Suprapubic skin (tissue), 4 donors: ENCODE measurements around the gene COX10. TPM values are rescaled to one million over a fixed set of nuclear protein-coding genes. Genes with fewer than 3 reads are reported as not detected.

Experiments
- DNase-seq, 2 donors: peaks; one replicate each; pipeline ENCODE4 v3.0.0-alpha.2; 2019; ENCODE audit warnings: low spot score in 2 of 2
- H3K27ac ChIP-seq: fragments of 200-600 bp; sonication (generic); one replicate; pipeline ENCODE4 v1.5.1; 2019
- H3K27me3 ChIP-seq: fragments of 200-600 bp; sonication (generic); one replicate; pipeline ENCODE4 v1.5.1; 2019
- H3K36me3 ChIP-seq: fragments of 200-600 bp; sonication (generic); one replicate; pipeline ENCODE4 v1.5.1; 2019
- H3K4me1 ChIP-seq: fragments of 200-600 bp; sonication (generic); one replicate; pipeline ENCODE4 v1.5.1; 2019
- H3K4me3 ChIP-seq: fragments of 200-600 bp; sonication (generic); one replicate; pipeline ENCODE4 v1.5.1; 2019; ENCODE audit warnings: mild to moderate bottlenecking
- H3K9me3 ChIP-seq: fragments of 200-600 bp; sonication (generic); one replicate; pipeline ENCODE4 v1.5.1; 2019
- CTCF ChIP-seq, 2 donors: fragments of 200-600 bp in 1 of 2; fragments of 450-650 bp in 1 of 2; sonication (generic) in 1 of 2; IDR thresholded peaks; one replicate each; pipeline ENCODE4 v1.5.1; 2016 to 2019; ENCODE audit warnings: antibody characterized with exemption in 2 of 2, mild to moderate bottlenecking in 1 of 2, moderate library complexity in 1 of 2
- EP300 ChIP-seq: sonication (generic); formaldehyde crosslinking; IDR thresholded peaks from one replicate; pipeline ENCODE4 v1.6.1; 2017; ENCODE audit warnings: antibody characterized with exemption
- POLR2A ChIP-seq, 2 donors: fragments of 450-650 bp; IDR thresholded peaks; one replicate each; pipeline ENCODE4 v1.6.1; 2017; ENCODE audit warnings: antibody characterized with exemption in 2 of 2, mild to moderate bottlenecking in 2 of 2, moderate library complexity in 2 of 2
- POLR2AphosphoS5 ChIP-seq, 3 donors: sonication (generic); formaldehyde crosslinking; IDR thresholded peaks; one replicate each; pipeline ENCODE4 v1.6.1; 2017; ENCODE audit warnings: antibody characterized with exemption in 3 of 3
- WGBS: methylation state at CpG from one replicate; pipeline ENCODE4 v1.1.5; 2018; 5-methylcytosine and 5-hydroxymethylcytosine counted together
- total RNA-seq, 4 donors: library from RNA; depleted of rRNA; stranded (reverse); fragments of >200 nt; gene quantifications; one replicate each; pipeline ENCODE4 v1.1.0, GENCODE V29; 2016

The COX10 gene
- total RNA-seq, 4 donors from 2014 or later, result 26.5 to 35.9 (median 32.1) TPM

GRCh38 chr17:14098246-14098645 lies 28.9 kb downstream of the COX10 start:
- no peaks in the 10 kb centered on the region for H3K9me3 ChIP-seq
- peaks cover 7% of the 10 kb centered on the region for H3K4me1 ChIP-seq
- H3K4me3 ChIP-seq, result no peak overlapping the region
- peaks cover 3% of the 10 kb centered on the region for H3K36me3 ChIP-seq
- H3K27ac ChIP-seq, result no peak overlapping the region
- TF ChIP-seq POLR2A (IDR thresholded peaks at IDR 0.05) (no peak), EP300 (no peak), POLR2AphosphoS5 (IDR thresholded peaks at IDR 0.05) (no peak), CTCF (IDR thresholded peaks at IDR 0.05) (no peak)
- WGBS, result 65% methylated on average over 3 of the region's 3 CpGs
- no peaks in the 10 kb centered on the region for H3K27me3 ChIP-seq
- no peak for DNase-seq

- Histone ChIP-seq H3K9me3 (no peaks in the 10 kb centered on the region), H3K4me1 (peaks cover 7% of the 10 kb centered on the region), H3K27me3 (no peaks in the 10 kb centered on the region), H3K4me3 (no peak overlapping the region), H3K36me3 (peaks cover 6% of the 10 kb centered on the region), H3K27ac (no peak overlapping the region)
- WGBS, result 42% methylated on average over 3 of the region's 3 CpGs
- TF ChIP-seq EP300, result no peak
- TF ChIP-seq CTCF (IDR thresholded peaks at IDR 0.05), result no peak
- TF ChIP-seq POLR2AphosphoS5 (IDR thresholded peaks at IDR 0.05), result no peak
- no peak for TF ChIP-seq POLR2A (IDR thresholded peaks at IDR 0.05)
- no peak for DNase-seq
These were observed 32.7 kb downstream of the COX10 start for GRCh38 chr17:14101976-14102375.

GRCh38 chr17:14103836-14104235 lies 34.5 kb downstream of the COX10 start:
- no peak overlapping the region for H3K4me3 ChIP-seq
- no peaks in the 10 kb centered on the region for H3K27me3 ChIP-seq
- H3K4me1 ChIP-seq, result peaks cover 2% of the 10 kb centered on the region
- no peak for TF ChIP-seq POLR2AphosphoS5 (IDR thresholded peaks at IDR 0.05)
- TF ChIP-seq EP300, result no peak
- TF ChIP-seq CTCF (IDR thresholded peaks at IDR 0.05), result no peak
- TF ChIP-seq POLR2A (IDR thresholded peaks at IDR 0.05), result no peak
- WGBS, result 93% methylated on average over 8 of the region's 8 CpGs
- H3K27ac ChIP-seq, result no peak overlapping the region
- H3K36me3 ChIP-seq, result peaks cover 6% of the 10 kb centered on the region
- no peaks in the 10 kb centered on the region for H3K9me3 ChIP-seq
- DNase-seq, result no peak

GRCh38 chr17:14104734-14105133 lies 35.4 kb downstream of the COX10 start:
- TF ChIP-seq POLR2A (IDR thresholded peaks at IDR 0.05) (no peak), CTCF (IDR thresholded peaks at IDR 0.05) (no peak), EP300 (no peak), POLR2AphosphoS5 (IDR thresholded peaks at IDR 0.05) (no peak)
- Histone ChIP-seq H3K4me3 (no peak overlapping the region), H3K27me3 (no peaks in the 10 kb centered on the region), H3K36me3 (peaks cover 6% of the 10 kb centered on the region), H3K27ac (no peak overlapping the region), H3K9me3 (no peaks in the 10 kb centered on the region), H3K4me1 (peaks cover 2% of the 10 kb centered on the region)
- WGBS, result 61% methylated on average over 3 of the region's 3 CpGs
- DNase-seq, result no peak

- no peak for DNase-seq
- no peak for TF ChIP-seq CTCF (IDR thresholded peaks at IDR 0.05)
- peaks cover 2% of the 10 kb centered on the region for H3K4me1 ChIP-seq
- H3K27ac ChIP-seq, result no peak overlapping the region
- no peaks in the 10 kb centered on the region for H3K27me3 ChIP-seq
- H3K9me3 ChIP-seq, result no peaks in the 10 kb centered on the region
- H3K4me3 ChIP-seq, result no peak overlapping the region
- H3K36me3 ChIP-seq, result peaks cover 4% of the 10 kb centered on the region
These were observed 38.6 kb downstream of the COX10 start for GRCh38 chr17:14107889-14108288.
